ENCODE data around the gene KIAA1755. TPM values are rescaled to one million over a fixed set of nuclear protein-coding genes. Genes with fewer than 3 reads are reported as not detected.

Gene KIAA1755
- polyA plus RNA-seq, 1 donor from 2014 or later, result not detected

DNA sequence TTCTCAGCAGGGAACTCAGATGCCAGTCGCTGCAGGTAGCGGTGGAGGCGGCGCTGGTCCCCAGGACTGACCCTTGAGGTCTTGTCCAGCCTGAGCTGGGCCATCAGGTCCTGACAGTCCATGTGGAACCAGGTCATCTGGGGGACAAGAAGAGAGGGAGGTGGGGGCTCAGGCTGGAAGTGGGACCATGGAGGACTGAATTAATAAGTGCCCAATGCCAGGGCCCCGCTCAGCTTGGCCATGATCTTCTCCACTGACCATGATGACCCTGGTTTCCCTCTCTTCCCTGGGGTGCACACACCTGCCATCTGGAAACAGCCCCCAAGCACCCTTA lies 47.0 kb downstream of the KIAA1755 start:
- H4K20me1 ChIP-seq (ENCODE audit: insufficient read depth), result no peaks in the 10 kb centered on the region
- H3K36me3 ChIP-seq (ENCODE audit: insufficient read depth, low read length), result no peaks in the 10 kb centered on the region
- no peaks in the 10 kb centered on the region for H3K79me2 ChIP-seq (replicated peaks; ENCODE audit: insufficient read depth, low read length)
- H3K9me2 ChIP-seq (ENCODE audit: insufficient read depth, low read length), result no peaks in the 10 kb centered on the region
- H3K9ac ChIP-seq (ENCODE audit: low read length), result no peak overlapping the region
- H3K27ac ChIP-seq (ENCODE audit: low read length), result no peak overlapping the region
- H3K9me3 ChIP-seq (ENCODE audit: low read length), result no peaks in the 10 kb centered on the region
- no peaks in the 10 kb centered on the region for H3F3A ChIP-seq (ENCODE audit: insufficient read depth, low read length, poor library complexity, severe bottlenecking)
- H3K27me3 ChIP-seq (ENCODE audit: insufficient read depth, low read depth, low read length), result no peaks in the 10 kb centered on the region
- TF ChIP-seq RAD21 (conservative IDR thresholded peaks at IDR 0.05), result no peak
- TF ChIP-seq SMC3 (conservative IDR thresholded peaks at IDR 0.05; ENCODE audit: poor library complexity), result no peak
- TF ChIP-seq, protein P1, sequence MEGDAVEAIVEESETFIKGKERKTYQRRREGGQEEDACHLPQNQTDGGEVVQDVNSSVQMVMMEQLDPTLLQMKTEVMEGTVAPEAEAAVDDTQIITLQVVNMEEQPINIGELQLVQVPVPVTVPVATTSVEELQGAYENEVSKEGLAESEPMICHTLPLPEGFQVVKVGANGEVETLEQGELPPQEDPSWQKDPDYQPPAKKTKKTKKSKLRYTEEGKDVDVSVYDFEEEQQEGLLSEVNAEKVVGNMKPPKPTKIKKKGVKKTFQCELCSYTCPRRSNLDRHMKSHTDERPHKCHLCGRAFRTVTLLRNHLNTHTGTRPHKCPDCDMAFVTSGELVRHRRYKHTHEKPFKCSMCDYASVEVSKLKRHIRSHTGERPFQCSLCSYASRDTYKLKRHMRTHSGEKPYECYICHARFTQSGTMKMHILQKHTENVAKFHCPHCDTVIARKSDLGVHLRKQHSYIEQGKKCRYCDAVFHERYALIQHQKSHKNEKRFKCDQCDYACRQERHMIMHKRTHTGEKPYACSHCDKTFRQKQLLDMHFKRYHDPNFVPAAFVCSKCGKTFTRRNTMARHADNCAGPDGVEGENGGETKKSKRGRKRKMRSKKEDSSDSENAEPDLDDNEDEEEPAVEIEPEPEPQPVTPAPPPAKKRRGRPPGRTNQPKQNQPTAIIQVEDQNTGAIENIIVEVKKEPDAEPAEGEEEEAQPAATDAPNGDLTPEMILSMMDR (IDR thresholded peaks at IDR 0.05; ENCODE audit: poor library complexity, severe bottlenecking), result no peak
- TF ChIP-seq POLR2AphosphoS5 (IDR thresholded peaks at IDR 0.05), result no peak
- no peak for TF ChIP-seq MXI1 (conservative IDR thresholded peaks at IDR 0.05; ENCODE audit: poor library complexity, severe bottlenecking)
- TF ChIP-seq, protein P2, sequence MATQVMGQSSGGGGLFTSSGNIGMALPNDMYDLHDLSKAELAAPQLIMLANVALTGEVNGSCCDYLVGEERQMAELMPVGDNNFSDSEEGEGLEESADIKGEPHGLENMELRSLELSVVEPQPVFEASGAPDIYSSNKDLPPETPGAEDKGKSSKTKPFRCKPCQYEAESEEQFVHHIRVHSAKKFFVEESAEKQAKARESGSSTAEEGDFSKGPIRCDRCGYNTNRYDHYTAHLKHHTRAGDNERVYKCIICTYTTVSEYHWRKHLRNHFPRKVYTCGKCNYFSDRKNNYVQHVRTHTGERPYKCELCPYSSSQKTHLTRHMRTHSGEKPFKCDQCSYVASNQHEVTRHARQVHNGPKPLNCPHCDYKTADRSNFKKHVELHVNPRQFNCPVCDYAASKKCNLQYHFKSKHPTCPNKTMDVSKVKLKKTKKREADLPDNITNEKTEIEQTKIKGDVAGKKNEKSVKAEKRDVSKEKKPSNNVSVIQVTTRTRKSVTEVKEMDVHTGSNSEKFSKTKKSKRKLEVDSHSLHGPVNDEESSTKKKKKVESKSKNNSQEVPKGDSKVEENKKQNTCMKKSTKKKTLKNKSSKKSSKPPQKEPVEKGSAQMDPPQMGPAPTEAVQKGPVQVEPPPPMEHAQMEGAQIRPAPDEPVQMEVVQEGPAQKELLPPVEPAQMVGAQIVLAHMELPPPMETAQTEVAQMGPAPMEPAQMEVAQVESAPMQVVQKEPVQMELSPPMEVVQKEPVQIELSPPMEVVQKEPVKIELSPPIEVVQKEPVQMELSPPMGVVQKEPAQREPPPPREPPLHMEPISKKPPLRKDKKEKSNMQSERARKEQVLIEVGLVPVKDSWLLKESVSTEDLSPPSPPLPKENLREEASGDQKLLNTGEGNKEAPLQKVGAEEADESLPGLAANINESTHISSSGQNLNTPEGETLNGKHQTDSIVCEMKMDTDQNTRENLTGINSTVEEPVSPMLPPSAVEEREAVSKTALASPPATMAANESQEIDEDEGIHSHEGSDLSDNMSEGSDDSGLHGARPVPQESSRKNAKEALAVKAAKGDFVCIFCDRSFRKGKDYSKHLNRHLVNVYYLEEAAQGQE (IDR thresholded peaks at IDR 0.05; ENCODE audit: borderline replicate concordance), result no peak
- no peak for TF ChIP-seq EZH2 (IDR thresholded peaks at IDR 0.05; ENCODE audit: borderline replicate concordance, insufficient read depth, low read length, poor library complexity, severe bottlenecking)
- TF ChIP-seq TAF1 (IDR thresholded peaks at IDR 0.05; ENCODE audit: low read depth), result no peak
- no peak for TF ChIP-seq EP300 (conservative IDR thresholded peaks at IDR 0.05; ENCODE audit: poor library complexity, severe bottlenecking)
- H2AFZ ChIP-seq (ENCODE audit: low read depth, low read length), result no peak overlapping the region
- H3K4me2 ChIP-seq (ENCODE audit: low read length), result no peak overlapping the region
- no peak overlapping the region for H3K4me3 ChIP-seq (ENCODE audit: low read length)

DNA sequence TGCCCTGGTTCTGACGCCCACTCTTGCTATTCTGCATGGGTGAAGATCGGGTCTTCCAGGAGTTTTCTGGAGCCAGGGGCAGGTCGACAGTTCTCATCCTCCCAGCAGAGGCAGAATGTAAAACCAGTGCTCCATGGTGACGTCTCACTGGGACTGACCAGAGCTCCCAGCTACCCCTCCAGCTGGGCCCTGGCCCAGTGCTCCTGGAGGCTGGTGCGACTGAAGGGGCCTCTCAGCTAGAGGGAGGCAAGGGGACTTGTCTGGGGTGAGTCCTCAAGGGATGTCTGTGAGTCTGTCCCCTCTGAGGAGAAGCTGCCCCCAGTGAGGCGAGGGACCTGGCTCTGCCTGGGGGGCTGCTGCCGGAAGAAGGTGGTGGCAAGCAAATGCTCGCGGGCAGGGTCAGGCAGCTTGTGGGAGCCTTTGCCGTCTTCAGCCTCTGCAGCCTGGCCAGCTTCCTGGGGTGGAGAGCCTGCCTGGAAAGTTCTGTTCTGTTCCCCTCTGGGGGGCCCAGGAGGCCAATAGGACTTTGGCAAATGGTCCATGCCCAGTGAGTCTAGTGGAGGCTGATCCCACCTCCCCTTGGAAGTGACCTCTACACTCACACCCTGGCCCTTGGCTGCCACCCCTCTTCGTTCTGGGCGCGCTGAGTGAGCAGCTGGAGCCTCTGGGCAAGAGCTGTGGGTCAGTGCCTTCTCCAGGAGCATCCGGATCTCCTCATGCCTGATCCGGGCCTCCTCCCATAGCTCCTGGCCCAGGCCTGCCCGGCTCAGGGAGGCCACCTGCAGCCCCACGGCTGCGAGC lies 47.5 kb downstream of the KIAA1755 start:
- Histone ChIP-seq H3F3A (ENCODE audit: insufficient read depth, low read length, poor library complexity, severe bottlenecking) (no peaks in the 10 kb centered on the region), H3K36me3 (ENCODE audit: insufficient read depth, low read length) (no peaks in the 10 kb centered on the region), H3K27me3 (ENCODE audit: insufficient read depth, low read depth, low read length) (no peaks in the 10 kb centered on the region), H3K9me3 (ENCODE audit: low read length) (no peaks in the 10 kb centered on the region), H3K9me2 (ENCODE audit: insufficient read depth, low read length) (no peaks in the 10 kb centered on the region), H3K27ac (ENCODE audit: low read length) (no peak overlapping the region), H3K4me3 (ENCODE audit: low read length) (no peak overlapping the region), H3K79me2 (replicated peaks; ENCODE audit: insufficient read depth, low read length) (no peaks in the 10 kb centered on the region), H2AFZ (ENCODE audit: low read depth, low read length) (no peak overlapping the region), H3K4me2 (ENCODE audit: low read length) (no peak overlapping the region), H3K9ac (ENCODE audit: low read length) (no peak overlapping the region), H4K20me1 (ENCODE audit: insufficient read depth) (no peaks in the 10 kb centered on the region)
- TF ChIP-seq RAD21 (conservative IDR thresholded peaks at IDR 0.05) (no peak), EP300 (conservative IDR thresholded peaks at IDR 0.05; ENCODE audit: poor library complexity, severe bottlenecking) (no peak), SMC3 (conservative IDR thresholded peaks at IDR 0.05; ENCODE audit: poor library complexity) (no peak), EZH2 (IDR thresholded peaks at IDR 0.05; ENCODE audit: borderline replicate concordance, insufficient read depth, low read length, poor library complexity, severe bottlenecking) (no peak), MXI1 (conservative IDR thresholded peaks at IDR 0.05; ENCODE audit: poor library complexity, severe bottlenecking) (no peak), POLR2AphosphoS5 (IDR thresholded peaks at IDR 0.05) (no peak), TAF1 (IDR thresholded peaks at IDR 0.05; ENCODE audit: low read depth) (no peak)
- TF ChIP-seq, protein P2 (IDR thresholded peaks at IDR 0.05; ENCODE audit: borderline replicate concordance), result no peak
- TF ChIP-seq, protein P1 (IDR thresholded peaks at IDR 0.05; ENCODE audit: poor library complexity, severe bottlenecking), result no peak

All from neural cell (in vitro differentiated cells).